Kasumi-1 (cell line): ENCODE results near the gene BIRC7.
"Not testable (repeated sequence)": the region's sequence is repeated elsewhere in the genome, so short reads cannot be mapped to it uniquely, and the experiment has no call there.

Experiments used
- DNase-seq, 2 experiments: peaks; one replicate each; lab custom pipeline; 2025; lab: John Stamatoyannopoulos, UW

BIRC7 gene

GRCh38 chr20:63208346-63208909 is 27.3 kb upstream of the BIRC7 start:
- no peak for DNase-seq

DNA sequence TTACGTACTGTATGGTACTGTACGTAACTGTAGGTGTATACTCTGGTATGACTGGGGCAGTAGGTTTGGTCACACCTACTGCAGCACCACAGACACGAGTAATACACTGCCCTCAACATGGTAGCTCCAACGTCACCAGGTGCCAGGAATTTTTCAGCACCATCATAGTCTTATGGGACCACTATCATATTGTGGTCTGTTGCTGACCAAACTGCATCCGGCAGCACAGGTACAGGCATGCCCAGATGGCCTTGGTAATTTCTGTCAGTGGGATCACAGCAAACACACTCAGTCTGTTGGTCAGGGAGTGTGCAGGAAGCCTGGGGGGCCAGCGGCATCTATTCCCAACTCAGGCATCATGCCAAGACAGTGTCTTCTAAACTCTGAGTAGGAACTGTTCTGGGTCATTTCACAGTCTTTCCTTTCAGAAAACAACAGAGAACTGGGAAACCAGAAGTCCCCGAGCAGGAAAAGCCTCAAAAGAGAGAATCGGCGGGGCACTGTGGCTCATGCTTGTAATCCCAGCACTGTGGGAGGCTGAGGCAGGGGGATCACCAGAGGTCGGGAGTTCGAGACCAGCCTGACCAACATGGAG is 25.6 kb upstream of the BIRC7 start:
- DNase-seq, result no peak

GRCh38 chr20:63212393-63212730 is 23.3 kb upstream of the BIRC7 start:
- no peak for DNase-seq

- no peak for DNase-seq
These were observed 22.9 kb upstream of the BIRC7 start for GRCh38 chr20:63212792-63213191.

- no peak for DNase-seq
These were observed 21.2 kb upstream of the BIRC7 start for GRCh38 chr20:63214514-63214913.

DNA sequence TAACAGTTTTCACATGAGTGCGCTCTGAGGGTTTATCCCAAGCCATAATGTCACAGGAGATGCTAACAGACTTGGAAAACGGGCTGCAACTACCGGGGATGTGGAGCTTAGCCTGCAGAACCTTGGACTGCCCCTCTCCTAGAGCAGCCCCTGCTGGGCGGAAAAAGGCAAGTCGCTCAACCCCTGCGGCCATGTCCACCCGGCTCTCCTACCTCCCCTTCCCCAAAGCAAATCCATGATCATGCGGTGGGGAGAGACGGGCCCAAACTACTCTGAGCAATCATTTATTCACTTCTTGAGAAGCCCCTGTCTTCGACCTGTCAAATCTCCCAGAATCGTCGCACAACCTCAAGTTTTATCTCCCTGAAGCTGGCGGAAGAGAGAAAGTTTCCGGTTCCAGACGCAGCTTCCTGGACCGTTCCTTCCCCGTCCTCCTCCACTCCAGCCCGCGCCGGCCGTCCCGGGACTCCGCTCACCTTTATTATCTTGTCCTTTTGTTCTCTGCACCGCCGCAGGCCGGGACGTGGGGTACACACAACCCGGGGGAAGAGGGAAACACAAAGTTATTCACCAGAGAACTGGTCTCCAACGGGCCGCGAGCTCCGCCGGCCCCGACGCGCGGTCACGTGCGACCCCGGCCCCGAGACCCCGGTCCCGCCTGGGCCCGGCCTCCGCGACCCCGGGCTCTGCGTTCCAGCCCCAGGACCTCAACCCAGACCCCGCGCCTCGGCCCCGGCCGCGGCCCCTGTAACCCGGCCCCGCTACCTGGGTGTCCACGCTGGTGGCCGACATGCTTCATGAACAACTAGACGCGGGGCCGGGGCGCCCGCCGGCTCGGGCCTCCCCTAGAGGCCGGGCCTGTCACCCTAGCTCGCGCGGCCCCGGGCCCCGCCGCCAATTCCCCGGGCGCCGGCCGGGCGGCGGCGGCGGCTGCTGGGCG is 20.3 kb upstream of the BIRC7 start:
- peak; percentile 25 to 60 for DNase-seq

GRCh38 chr20:63216041-63216848 is 19.5 kb upstream of the BIRC7 start, which contains the start of gene YTHDF1:
Gene YTHDF1 (minus strand): TSS chr20:63216131. CDS start chr20:63215892, 239 bp downstream.
- peak; percentile 90 to 94 for DNase-seq

DNA sequence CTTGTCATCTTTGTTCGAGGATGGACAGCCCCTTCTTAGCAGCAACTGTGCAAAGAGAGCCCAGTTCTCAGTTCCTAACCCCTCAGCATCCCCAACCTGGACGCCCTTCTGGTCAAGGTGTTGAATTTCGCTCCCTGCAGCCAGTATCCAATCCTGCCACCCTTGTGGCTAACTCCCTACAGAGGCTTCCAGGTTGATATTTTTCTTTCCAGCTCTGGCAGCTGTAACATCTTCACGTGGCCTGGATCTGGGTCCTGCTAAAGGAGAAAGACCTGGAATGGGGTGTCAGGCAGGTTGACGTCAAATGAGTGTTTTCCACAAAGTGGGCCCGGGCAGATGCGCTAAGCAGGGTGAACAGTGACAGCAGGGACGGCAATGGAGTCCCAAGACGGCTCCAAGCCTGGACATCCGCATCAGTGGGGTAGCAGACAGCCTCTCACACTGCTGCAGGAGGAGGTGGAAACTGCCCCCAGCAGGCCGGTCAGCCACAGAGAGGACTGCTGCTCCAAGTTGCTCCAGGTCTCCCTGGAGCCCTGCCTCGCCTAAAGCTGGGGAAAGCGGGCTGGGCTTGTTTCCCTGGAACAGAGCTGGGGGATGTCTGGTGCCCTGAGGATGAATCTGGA is 18.7 kb upstream of the BIRC7 start:
- DNase-seq, result no peak

DNA sequence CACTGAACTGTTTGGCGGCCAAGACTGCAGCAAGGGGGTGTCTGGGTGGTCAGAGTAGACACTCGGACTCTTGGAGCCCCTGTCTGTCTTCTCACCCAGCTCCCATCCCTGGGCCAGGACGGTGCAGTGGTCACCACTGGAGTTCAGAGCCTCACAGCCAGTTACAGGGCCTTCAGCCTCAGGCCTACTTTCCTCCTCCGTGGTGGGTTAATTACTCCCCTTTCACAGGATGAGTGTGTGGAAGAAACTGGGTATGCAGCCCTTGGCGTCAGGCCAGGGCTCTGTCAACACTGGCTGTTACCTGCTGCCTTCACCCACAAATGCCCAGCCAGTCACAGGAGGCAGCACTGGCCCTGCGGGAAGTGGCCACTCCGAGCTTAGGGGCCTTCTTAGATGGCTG is 18.0 kb upstream of the BIRC7 start:
- DNase-seq, result no peak

- no peak for DNase-seq
These were observed 16.8 kb upstream of the BIRC7 start for GRCh38 chr20:63218701-63219446.

DNA sequence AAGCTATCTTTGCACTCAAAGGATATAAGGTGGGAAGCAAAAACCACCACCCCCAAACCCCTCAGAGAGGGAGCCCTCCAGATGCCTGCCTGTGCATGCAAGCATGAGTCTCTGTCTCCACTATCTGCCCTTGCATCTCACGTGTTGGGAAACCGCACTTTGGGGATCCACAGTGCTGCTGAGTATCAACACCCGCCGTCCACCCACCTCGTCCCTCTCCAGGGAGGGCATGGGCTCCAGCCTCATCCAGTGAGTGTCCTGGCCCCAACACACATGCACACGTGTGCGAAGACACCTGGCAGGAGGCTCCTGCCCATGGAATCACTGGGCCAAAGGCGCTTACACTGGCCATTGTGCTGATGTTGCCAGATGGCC is 16.3 kb upstream of the BIRC7 start:
- no peak for DNase-seq

DNA sequence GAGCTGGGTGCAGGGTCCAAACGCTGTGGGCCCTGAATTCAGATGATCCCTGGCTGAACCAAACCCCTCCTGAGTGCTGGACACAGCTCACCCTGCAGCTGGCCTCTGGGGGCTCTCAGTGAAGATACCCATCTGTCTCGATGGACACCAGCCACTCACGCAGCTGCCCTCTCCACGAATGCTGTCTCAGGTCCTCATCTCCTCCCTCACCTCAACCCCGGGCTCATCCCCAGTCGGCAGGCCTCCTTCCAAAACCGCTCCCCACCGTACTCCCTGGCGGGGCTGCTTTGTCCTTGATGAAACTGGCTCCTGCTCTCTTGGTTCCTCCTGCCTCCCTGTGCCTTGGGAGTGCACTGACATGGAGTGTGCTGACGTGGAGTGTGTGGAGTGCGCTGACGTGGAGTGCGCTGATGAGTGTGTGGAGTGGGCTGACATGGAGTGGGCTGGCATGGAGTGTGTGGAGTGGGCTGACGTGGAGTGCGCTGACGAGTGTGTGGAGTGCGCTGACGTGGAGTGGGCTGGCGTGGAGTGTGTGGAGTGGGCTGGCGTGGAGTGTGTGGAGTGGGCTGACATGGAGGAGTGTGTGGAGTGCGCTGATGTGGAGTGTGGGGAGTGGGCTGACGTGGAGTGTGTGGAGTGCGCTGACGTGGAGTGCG is 15.7 kb upstream of the BIRC7 start:
- DNase-seq, result no peak

- no peak for DNase-seq
These were observed 14.9 kb upstream of the BIRC7 start for GRCh38 chr20:63220696-63221399.

GRCh38 chr20:63221400-63222053 is 14.2 kb upstream of the BIRC7 start:
- not testable (repeated sequence) for DNase-seq

DNA sequence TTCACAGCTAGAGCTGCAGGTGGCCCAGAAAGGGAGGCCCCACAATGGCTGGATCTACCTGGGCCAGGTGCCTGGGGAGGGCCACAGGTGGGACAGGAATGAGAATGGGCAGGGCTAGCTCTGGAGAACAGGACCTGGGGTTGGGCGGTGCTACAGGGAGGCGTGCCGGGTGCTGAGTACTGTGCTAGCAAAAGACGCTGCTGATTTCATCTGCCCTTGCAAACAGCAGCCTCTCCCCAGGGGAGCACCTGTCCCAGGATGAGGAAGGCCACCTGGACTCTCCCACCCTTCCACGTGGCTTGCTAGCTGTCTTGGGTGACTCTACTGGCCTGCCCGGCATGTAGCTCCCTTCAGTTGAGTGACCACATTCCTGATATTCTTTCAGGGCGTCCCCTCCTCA is 13.2 kb upstream of the BIRC7 start:
- no peak for DNase-seq

DNA sequence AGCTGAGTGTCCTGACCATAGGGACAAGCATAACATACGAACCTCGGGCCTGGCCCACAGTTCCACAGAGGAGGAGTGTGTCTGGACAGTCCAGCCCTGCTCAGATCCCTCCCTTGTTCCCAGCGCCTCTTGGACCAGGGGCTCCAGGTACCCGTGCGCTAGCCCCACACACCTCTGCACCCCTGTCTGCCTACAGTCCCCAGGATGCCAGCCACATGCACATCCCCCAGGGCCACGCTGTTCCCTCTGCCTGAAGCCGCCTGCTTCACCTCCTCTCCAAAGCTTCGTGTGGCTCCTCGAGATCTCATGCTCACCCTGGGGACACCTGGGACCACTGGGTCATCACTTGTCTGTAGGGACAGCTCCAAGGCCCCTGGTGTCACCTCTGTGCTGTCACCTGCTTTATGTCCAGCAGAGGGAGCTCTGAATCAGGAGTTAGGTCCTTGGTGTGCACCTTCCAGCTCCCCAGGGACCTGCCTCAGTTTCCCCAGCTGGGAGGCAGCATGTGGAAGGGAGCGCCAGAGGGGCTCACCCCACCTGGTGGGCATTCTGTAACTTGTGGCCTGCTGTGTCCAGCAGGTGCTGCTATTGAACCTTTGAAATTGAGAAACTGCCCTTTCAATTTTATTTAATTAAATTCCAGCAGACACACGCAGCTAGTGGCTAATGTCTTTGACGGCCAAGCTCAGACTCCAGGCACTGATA is 12.4 kb upstream of the BIRC7 start:
- DNase-seq, result peak; percentile 23 to 48

- no peak for DNase-seq
These were observed 11.9 kb upstream of the BIRC7 start for GRCh38 chr20:63223826-63224207.

GRCh38 chr20:63224412-63225081 is 11.2 kb upstream of the BIRC7 start:
- no peak for DNase-seq
